Kidney glomerular epithelial cell (primary cell): Measurements from ENCODE around the gene HGS.
A peak's percentile ranks its signal among the peaks of the same experiment; 100 is the strongest.
"Not testable (repeated sequence)": the region's sequence is repeated elsewhere in the genome, so short reads cannot be mapped to it uniquely, and the experiment has no call there.

ENCODE experiments used
- DNase-seq: peaks from one replicate; lab custom pipeline; 2025; lab: John Stamatoyannopoulos, UW

HGS gene

DNA sequence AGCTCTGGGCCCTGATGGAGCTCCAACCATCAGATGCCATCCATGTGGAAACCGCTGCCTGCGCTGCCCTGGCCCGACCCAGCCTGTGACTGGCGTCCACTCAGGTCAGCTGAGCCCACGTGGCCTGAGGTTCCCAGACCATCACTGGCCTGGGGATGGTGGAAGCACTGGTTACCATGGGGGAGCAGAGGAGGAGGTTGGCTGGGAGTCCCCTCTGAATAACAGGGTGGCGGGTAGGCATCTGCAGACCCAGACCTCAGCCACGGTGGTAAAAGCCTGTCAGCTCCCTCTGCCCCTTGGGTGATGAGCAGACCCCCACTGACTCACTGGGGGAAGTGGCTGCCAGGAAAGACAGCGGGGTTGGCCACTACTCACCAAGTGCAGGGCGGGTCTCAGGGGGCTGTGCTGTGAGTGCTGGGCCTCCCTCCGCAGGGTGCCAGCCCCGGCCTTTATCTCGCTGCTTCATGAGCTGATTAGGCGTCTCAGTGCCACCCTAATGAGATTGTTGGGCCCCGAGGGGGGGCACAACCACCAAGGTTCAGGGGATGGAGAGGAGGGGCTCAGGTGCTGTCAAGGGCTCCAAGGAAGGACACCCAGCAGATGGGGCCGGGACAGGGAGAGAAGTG is 27.6 kb upstream of the HGS start, which contains the start of gene PDE6G:
Gene PDE6G, minus strand, starts transcription at position 425 of the 626 bp plus-strand sequence. CDS start 3,237 bp downstream, outside the sequence.
- no peak for DNase-seq

DNA sequence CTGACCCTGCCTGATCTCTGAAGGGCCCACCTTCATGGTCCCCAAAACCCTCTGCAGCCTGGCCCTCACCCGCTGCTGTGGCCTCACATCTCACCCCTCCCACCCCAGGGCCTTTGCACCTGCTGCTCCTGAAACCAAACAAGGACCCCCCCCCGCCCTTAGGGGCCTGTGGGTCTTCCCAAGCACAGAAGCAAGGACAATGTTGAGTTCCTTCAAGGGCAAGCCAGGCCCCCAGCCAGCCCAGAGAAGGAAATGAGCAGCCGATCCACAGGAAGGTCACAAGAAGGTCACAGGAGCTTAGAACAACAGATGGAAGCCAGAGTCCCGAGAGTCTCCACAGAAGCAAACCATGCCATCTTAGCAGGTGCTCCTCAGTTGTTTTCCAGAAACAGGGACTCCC is 27.0 kb upstream of the HGS start:
- DNase-seq: no peak

GRCh38 chr17:81659038-81659437 is 24.8 kb upstream of the HGS start:
- DNase-seq: no peak

DNA sequence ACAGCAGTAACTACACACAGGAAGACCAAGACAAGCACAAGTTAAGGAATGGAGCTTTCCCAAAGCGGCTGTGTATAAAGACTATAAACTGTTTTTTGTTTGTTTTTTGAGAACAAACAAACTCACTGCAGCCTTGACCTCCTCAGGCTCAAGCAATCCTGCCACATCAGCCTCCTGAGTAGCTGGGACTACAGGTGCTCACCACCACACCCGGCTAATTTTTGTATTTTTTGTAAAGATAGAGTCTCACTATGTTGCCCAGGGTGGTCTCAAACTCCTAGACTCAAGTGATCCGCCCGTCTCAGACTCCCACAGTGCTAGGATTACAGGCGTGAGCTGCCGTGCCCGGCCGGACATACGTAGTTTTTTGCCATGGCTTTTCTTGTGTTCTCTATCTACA is 23.4 kb upstream of the HGS start:
- no peak for DNase-seq

- DNase-seq: no peak
Measured at GRCh38 chr17:81662002-81662401, 21.8 kb upstream of the HGS start.

- no peak for DNase-seq
Measured at GRCh38 chr17:81664051-81664470, 19.8 kb upstream of the HGS start.

DNA sequence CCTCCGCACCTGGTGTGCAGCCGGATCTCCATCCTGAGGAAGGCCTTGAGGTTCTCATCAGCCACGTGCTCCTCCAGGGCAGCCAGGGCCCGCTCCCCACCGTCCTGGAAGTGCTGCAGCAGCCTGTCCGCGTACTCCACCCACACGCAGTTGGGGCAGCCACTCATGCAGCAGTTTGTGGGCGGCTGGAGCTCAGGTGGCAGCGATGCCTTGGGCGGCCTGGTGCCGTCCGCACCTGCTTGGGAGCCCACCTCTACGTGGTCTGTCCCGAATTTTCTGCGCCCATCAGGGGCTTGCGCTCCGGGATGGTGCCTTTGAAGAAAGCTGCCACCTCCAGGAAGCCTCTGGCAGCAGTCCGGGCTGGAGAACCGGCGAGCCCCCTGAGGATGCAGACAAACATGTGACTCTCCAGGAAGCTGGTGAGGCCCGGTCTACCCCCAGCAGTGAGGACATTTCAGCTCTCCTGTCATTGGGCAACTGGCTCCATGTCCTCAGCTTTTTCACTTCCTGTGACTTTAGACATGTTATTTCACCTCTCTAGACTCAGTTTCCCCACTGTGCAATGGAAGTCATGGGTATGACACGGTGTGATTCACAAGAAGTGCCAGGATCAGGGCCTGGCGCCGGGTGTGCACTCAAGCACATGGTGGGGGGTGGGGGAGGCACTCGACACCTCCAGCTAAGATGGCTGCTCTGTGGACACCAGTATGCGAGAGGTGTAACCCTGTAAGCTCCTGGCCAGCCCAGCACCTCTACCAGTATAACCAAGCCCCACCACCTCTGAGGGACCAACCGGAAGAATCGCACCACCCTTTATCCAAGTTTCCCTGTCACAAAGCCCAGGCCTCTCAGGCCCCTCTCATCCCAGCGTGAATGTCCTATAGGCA is 18.4 kb upstream of the HGS start:
- no peak for DNase-seq

GRCh38 chr17:81666092-81666341 is 17.8 kb upstream of the HGS start:
- DNase-seq: no peak

DNA sequence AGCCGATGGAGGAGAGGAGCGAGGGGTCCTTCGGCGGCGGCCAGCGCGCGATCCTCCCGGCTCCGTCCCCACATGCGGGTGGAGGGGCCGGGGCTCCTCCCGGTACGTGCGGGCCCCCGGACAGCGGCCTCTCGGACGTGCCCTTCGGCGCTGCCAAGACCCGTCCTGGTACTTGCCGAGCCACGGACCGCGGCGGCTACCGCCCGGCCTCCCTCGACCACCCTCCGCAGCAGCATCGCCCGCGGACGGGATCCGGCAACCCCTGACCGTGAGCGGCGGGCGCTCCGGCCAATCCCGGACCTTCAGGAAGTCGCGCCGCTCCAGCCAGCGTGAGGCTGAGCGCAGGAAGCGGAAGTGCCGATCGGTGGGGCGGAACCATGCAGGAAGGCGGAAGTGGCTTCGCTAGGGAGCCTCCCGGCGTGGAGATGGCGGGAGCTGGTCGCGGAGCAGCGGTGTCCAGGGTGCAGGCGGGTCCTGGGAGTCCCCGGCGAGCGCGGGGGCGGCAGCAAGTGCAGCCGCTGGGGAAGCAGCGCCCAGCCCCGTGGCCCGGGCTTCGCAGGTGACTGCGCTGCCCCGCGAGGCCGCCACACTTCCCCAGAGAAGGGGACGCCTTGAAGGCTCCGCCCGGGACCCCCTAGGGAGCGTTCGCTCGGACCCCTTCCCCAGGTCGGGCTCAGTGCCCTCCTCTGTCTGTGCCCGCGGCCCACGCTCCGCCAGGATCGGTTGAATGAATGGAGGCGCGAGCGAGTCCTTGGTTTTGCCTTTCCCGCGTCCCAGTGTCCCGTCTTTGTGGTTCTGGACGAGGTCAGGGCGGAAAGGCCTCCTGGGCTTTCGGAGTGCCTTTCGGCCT is 17.2 kb upstream of the HGS start, which contains the start of the genes CCDC137 and OXLD1:
Gene CCDC137, plus strand, starts transcription at position 396 of the 850 bp plus-strand sequence. Its CDS starts 30 bp downstream, at position 426.
Gene OXLD1, minus strand, starts transcription at position 264 of the 850 bp plus-strand sequence. Its CDS starts 28 bp downstream, at position 236.
- peak; percentile 85 for DNase-seq

- no peak for DNase-seq
Measured at GRCh38 chr17:81667754-81668153, 16.1 kb upstream of the HGS start.

GRCh38 chr17:81672504-81672903 is 11.3 kb upstream of the HGS start:
- no peak for DNase-seq

DNA sequence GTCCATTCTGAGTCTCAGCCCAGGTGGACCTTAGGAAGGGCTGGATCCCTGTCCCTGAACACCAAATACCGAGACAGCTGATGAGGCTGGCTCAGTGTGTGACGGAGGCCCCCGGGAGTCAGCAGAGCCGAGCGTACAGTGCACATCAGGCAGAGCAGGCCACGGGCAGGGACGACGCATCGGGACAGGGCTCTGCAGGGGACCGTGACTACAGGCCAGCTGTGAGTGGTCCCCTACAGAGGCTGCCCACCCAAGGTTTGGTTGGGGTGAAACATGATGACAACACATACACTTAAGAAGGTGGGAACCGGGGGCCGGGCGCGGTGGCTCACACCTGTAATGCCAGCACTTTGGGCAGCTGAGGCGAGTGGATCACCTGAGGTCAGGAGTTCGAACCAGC is 10.9 kb upstream of the HGS start:
- no peak for DNase-seq

- DNase-seq: no peak
Measured at GRCh38 chr17:81673561-81674258, 10.1 kb upstream of the HGS start.

DNA sequence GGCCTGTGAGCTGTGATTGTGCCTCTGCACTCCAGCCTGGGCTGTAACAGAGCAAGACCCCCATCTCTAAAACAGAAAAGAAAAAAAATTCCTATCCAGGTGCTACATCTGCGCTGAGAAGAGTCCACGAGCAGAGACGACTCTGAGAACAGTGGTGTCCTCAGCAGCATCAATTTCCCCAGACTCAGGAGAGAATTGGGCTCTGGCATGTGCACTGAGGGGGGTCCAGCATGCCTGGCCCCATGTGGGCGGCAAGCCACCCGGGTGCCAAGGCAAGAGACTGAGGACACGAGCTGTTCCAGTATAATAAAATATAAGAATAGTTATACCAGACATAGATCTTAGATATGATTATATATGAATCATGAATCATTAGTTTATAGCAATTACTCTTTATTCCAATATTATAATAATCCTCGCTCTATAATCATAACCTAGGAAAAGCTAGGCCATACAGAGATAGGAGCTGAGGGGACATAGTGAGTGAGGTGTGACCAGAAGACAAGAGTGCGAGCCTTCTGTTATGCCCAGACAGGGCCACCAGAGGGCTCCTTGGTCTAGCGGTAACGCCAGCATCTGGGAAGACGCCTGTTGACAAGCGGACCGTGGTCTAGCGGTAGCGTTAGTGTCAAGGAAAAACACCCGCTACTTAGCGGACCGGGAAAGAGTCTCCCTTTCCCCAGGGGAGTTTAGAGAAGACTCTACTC is 8.1 kb upstream of the HGS start:
- DNase-seq: not testable (repeated sequence)

DNA sequence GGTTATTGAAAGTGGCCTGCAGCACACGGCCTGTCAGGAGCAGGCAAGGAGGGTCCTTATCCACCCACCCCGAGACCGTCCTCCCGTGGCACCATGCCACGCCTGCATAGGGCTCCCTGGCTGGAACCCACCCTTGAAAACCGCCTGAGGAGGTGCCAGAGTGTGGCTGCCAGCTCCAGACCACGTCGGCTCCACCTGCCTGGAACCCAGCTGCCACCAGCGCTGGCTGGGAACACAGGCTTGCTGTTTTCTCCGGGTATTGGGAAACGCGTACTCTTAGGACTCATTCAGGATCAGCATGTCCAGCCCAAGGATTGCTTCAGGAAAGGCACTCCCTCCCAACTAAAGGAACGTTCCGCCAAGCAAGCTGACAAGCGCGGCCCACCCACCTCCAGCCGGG is 6.9 kb upstream of the HGS start:
- DNase-seq: no peak

- DNase-seq: no peak
Measured at GRCh38 chr17:81680150-81680549, 3.7 kb upstream of the HGS start.

DNA sequence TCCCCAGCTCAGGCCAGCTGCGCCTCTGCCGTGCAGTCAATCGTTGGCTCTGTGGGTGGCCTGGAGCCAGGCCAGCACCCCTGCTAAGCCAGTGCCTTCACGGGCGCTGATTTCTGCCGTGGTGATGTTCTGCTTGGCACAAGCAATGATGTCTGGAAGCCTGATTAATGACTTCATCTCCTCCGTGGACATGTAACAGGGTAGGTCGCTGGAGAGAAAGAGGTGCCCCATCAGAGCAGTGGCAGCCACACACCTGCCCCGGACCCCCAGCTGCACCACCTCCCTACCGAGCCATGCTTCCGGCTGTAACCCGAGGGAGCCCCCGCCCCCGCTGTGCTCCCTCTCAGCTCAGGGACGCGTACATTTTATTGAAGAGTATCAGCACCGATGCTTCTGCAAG is 2.1 kb upstream of the HGS start:
- DNase-seq: peak; percentile 80

- DNase-seq: no peak
Measured at GRCh38 chr17:81682565-81683207, 1.1 kb upstream of the HGS start.

GRCh38 chr17:81683208-81683583 is 615 bp upstream of the HGS start:
- DNase-seq: no peak

GRCh38 chr17:81684442-81684911 is 666 bp downstream of the HGS start:
- DNase-seq: peak; percentile 24

DNA sequence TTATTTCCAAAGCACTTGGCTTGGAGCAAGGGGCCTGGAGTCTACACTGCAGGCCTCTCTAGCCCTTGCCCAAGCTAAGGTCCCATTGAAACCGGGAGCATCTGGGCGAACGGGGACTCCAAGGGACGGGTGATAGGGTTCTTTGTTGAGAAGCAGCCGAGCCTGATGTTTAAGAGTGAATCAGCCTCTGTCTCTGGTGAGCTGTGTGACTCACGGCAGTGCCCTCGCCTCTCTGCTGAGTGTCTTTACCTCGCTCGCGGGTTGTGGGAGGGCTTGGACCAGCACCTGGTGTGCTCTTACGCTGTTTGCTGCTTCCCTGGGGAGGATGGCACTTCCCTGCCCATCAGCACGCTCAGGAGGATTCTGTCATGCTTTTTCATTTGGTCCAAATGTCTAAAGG is 1.3 kb downstream of the HGS start:
- DNase-seq: peak; percentile 73
